EL (cell line): Measurements from ENCODE around the gene AUTS2.

Source experiments
- DNase-seq: peaks from one replicate; pipeline ENCODE4 v3.0.0-alpha.2; 2016

Gene AUTS2

DNA sequence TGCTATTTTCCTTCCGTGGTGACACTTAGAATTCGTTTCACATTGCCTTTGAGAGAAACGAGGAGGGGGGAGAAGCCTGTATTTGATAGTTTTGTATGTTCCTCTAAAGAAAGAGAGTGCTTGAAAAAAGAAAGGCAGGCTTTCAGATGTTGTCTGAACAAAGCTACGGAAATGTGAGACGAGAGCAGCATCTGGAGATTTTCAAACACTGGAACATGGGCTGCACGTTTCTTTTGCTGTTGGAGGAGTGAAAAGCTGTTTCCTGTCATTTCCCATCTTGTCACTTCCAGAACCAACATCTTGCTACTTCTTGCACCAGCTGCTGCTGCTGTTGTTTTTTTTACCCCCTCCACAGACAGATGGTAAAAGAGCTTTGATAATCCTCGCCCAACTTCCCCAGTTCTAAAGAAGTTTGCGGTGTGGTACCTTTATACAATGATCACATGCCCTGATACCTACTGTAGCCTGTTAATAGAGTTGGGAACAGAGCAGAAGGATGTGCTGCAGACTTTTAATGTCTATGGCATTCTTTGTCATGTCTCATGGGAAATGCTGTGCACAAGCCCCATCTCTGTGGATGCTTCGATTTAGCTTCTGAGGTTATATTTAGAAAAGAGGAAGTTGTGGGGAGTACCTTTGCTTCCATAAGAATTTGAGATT, 408.1 kb downstream of the AUTS2 start:
- DNase-seq = no peak

DNA sequence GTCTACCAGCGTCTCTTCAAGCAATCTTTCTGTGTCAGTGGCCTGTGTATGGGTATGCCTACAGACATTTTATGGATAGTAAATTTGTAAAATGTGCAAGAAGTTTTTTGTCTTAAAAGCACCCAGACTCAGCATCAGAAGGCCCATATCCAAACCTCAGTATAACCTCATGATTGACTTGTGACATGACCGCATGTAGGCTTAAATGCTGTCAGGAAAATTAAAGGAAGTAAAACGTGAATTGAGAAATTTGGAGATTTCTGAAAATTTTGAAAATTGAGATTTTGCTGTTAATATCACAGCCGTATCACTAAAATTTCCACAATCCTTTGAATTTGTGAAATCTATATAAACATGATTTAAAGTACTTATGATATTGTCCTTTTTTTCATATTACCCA, 410.2 kb downstream of the AUTS2 start:
- no peak for DNase-seq

DNA sequence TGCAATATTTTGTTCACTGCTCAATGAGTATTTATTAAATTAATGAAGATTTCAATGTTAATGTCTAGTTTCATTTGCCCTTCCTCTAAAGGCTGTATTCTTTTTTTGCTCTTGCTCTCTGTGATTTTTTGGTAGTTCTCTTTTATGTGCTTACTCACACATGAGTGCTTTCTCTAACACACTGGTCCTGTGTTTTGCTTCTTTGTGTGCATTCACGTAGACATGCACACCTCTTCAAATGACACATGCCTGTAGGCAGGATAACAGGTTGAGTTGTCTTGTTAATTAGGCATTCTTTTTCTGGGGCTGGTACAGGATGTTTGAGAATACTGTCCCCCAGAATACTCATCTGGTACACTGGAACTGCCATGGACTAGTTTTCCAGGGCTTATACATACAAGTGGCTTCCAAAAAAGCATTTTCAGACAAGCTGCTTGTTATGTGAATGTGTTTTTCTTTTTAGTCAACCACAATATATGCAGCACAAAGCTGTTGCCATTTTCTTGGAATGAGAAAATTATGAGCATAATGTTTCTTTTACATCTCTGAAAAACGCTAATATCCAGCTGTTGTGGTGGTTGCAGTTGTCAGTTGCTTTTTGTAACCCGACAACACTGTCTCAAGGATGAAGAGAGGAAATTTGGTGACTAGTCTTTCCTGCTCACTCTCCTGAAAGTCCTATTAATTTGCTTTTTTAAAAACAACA, 416.4 kb downstream of the AUTS2 start:
- no peak for DNase-seq

DNA sequence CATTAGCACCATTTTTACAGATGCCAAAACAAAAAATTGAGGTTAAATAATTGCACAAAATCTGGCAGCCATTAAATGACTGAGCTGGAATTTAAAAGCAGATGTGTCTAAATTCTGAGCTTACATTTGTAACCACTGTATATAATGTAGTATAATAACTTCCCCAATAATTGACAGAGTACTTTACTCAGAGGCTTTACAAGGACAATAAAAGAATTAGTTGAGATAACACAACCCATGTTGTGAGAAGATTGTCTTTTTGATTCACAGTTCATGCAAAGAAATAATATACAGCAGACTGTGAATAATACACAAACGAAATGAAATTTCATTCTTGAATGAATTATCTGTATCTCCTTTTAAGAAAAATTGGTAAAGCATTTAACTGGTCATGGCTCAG, 417.1 kb downstream of the AUTS2 start:
- no peak for DNase-seq

DNA sequence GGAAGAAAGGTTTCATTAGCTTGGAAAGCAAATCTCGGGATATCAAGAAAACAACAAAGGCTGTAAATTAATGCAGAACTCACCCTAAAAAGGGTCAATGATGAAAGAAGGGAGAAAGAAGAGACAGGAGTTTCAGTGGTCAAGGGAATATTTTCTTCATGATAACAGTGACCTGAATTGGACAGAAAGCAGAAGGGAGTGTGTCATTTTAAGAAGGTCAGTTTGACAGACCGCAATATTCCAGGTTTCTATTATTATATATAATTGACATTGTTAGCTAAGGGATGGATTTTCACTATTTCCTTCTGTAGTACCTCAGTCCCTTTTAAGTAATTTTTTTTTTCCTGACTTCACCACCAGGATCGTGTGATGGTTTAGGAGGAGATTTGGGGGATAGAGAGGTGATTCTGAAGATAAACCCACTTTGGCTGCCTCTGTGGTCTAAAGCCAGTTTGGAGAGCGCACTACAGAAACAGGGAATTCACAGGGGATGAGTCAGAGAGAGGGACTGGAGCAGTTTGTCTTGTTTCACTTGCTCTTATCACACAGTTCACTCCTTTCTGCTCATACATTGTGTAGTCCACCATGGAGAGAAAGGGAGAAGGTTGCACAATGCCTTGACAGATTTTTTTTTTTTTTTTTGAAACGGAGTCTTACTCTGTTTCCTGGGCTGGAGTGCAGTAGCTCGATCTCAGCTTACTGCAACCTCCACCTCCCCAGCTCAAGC, 417.9 kb downstream of the AUTS2 start:
- no peak for DNase-seq

DNA sequence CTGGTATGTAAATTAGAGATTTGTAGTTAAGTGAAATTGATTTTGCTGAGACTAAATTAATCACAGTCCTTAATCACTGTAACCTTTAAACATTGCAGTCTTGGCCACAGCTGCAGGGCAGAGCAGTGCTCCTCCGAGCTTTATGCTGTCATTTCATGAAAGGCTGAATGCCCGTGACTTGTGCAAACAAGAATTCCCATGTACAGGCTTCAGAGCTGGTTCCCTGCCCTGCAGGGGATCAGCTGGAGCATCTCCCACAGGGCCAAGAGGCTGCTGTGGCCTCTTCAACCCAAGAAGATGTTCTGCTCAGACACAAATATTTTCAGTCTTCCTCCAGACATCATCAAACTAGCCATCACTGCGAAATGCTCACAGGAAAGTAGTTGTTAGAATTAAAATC, 419.1 kb downstream of the AUTS2 start:
- no peak for DNase-seq

DNA sequence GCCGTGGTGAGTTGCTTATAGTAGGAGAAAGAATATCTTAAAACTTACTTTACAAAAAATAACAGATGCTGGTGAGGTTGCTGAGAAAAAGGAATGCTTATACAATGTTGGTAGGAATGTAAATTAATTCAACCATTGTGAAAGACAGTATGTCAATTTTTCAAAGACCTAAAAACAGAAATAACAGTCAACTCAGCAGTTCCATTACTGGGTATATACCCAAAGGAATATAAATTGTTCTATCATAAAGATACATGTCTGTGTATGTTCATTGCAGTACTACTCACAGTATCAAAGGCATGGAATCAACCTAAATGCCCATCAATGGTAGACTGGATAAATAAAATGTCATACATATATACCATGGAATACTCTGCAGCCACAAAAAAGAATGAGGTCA, 420.4 kb downstream of the AUTS2 start:
- no peak for DNase-seq

DNA sequence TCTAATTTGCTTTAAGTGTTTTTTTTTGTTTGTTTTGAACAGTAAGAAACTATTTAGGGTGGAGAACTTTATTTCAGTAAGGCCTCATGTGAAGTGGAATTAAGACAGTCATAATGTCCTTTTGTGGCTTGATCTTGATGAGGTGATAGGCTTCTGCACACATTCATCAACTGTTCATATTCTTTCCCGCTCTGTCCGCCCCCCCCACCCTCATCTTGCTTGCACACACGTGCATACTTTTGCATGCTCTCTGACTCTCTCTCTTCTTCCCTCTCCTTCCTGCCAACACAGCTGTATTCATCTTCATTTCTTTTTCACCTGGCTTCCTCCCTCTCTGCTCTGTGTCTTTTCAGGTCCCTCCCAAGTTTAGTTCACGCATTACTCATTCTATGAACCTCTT, 429.6 kb downstream of the AUTS2 start:
- DNase-seq = no peak

DNA sequence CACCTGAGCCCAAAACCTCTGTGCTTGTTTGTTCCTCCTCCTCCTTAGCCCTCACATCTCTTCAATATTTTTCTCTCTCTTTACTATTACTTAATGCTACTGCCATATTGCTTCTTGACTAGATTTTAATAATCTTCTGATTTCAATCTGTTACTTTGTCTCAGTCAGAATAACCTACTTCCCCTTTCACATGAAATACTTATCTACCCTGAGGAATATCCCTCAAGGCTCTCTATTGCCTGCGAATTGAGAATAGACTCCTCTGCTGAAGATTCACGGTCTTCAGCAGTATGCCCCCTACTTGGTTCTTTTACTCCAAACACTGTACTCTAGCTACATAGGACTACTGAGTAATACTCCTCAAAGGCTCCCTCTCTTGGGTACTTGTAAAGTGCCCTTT, 430.3 kb downstream of the AUTS2 start:
- no peak for DNase-seq

DNA sequence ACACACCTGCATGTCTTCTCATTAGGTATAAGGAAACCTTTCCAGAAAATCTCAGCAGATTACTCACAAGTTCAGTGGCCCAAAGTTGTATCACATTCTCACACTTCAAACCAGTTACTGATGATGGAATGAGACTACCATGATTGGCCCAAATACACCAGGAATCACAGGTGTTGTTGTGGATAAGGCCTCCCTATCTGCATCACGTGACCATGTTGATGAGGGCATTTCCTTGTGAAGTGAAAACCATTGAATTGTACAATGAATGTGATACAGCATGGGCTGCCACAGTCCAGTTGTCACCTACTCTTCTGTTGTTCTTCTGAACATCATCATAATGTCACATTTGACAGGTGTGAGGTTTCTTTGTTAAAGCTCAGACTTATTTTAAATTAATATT, 431.7 kb downstream of the AUTS2 start:
- no peak for DNase-seq

DNA sequence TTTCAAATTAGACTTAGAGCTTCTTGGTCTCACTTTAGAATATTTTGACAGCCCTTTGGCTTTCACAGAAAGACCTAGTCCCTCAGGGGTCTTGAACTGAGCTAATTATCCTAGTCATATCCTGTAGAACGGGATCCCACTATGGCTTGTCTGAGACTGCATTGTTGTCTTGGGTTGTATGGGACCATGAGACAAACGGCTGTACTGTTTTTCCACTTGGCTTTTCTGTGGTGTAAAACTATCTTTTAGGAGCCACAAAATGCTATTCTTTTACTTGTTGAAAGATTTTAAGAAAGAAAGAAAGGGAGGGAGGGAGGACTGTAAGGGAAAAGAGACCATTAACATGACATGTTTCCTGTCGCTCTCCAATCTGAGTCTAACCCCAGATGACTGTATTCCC, 432.5 kb downstream of the AUTS2 start:
- DNase-seq = no peak

DNA sequence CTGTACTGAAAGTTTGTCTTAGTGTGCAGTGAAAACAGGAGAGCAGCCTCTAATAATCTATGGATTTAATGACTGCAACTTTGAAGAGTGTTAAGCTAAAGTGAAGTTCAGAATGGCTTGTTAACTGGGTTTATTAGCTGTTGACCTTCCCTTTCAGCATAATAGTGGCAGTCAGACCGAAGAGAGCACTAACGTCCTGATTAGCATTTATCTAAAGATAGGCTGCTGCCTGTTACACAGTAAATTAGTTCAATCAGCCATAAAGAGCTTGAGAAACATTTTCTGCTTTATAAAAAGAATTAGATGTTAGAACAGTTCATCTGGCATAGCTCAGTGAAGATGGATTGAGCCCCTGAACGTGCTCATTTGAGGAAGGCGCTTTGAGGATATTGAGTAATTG, 433.0 kb downstream of the AUTS2 start:
- DNase-seq = no peak

DNA sequence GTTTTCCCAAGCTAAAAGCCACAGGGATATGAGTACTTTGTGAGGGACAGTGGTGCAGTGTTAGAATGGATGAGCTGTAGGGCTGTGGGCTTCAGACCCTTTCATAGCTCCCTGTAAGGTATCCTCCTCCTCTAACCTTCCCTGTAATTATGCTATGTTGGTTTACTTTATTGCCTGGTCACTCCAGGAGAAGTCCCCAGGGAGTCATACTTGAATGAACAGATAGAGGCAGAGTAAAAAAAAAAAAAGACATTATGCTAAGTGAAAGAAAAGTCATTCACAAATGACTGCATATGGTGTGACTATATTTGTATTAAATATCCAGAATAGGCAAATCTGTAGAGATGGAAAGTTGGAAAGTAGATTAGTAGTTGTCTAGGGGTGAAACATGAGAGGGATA, 434.4 kb downstream of the AUTS2 start:
- DNase-seq = no peak

DNA sequence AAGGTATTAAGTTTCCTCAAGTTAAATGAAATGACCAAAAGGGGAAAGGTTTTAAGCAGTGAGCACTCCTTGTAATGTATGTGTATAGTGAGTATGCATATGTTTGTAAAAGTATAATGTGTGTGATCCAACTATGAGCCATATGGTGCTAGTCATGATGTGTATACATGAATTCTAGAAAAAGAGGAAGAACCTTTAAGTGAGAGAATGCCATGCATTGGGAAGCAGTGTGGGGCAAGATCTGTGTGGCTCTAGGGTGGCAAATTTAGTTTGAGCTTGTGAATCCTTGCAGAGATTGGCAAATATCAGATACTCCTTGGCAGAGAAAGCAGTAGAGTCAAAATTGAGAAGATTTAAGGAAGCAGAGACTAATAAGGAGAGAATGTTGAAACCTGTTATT, 435.0 kb downstream of the AUTS2 start:
- no peak for DNase-seq

DNA sequence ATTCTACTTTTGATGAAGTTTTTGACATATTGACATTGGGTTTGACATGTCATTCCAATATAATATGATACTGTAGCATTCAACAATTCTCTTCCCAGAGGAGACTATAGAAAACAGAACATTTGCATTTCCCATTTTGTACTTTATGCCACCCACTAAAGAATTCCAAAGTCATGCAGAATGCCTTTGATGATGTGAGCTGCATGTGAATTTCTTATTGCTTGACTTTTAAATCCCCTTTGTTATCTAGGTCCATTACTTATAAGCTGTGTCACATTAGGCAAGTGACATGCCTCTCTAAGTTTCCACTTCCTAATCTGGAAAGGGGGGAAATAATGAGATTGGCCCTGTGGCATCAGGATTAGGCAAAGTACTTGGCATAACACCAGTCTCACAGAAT, 436.7 kb downstream of the AUTS2 start:
- no peak for DNase-seq

DNA sequence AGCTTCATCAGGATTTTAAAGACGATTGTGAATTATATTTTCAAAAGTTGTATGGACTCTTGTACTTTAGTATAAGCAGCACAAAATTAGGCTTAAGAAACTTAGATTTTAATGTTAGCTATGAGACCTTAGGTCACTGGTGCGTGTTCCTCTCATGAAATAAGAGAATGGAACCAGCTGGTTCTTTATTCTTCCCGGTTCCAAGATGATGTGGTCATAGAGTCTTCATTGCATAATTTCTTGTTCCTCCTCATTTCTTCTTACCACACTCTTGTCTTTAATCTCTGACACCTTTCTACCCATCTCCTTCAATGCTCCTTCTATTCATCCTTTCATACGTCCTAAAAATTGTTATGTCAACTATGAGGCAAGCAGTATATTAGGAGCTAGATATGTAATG, 437.2 kb downstream of the AUTS2 start:
- DNase-seq = no peak

DNA sequence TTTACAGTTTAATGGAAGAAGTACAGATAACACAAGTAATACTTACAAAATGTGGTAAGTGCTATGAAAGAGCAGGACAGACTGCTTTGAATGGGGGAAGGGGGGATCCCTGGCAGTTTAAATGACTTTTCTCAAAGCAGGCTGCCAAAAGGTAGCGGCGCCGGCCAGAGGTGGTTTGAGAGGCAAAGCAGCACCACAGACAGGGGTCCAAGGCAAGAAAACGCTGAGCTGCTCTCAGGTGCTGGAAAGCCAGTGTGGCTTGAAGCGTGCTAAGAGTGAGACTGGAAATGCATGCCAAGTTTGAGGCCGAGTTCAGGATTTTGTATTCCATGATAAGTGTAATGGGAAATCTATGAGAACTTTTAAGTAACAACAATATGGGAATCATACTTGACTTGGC, 437.7 kb downstream of the AUTS2 start:
- no peak for DNase-seq

DNA sequence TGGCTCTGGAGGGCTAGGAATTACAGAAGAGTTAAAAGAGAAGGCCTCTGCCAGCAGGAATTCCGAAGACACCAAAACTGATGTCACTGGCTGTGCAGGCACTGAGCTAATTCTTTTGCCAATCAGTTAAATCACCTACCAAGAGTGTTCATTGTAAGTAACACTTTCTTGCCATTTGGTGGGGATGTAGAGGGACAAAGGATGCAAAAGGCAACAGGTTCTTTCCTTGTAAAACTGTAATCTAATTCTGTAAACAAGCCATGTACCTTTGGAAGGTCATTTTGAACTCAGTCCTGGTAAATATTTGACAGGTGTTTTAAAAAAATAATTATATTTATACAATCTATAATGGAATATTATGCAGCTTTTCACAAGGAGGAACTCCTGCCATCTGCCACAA, 438.4 kb downstream of the AUTS2 start:
- no peak for DNase-seq

DNA sequence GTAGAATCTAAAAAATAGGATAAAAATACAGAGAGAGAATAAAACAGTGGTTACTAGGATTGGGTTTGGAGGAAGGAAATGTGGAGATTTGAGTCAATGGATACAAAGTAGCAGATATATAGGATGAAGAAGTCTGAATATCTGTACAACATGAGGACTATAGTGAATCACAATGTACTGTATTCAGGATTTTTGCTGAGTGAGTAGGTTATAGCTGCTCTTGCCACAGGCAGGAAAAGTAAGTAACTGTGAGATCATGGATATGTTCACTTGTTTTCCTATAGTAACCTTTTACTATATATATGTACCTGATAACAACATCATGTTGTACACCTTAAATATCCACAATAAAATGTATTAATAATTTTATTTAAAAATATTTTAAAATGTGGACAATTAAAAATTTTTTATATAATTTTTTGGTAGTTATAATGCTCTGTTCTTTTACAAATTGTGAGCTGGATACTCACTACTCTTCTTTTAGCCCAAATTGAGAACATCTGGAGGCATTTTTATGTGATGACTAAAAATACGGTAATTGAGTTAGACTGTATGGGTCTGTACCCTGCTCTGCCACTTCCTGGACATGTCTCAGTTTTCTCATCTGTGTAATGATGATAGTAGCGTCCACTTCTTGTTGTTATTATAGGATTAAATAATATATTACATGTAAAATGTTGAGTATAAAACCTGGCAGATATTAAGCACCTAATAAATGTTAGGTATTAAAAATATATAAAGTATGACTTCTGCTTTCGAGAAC, 439.1 kb downstream of the AUTS2 start:
- no peak for DNase-seq

DNA sequence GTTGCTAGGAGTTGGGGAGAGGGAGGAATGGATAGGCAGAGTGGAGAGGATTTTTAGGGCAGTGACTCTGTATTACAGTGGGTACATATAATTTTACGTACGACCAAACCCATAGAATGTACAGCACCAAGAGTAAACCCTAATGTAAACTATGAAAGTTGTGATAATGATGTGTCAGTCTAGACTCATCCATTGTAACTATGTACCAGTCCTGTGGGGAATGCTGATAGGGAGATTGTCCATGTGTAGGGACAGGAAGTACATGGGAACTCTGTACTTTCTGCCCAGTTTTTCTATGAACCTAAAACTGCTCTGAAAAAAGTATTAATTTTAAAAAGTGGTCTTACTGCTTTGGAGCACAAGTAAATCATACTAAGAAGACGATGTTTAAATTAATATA, 441.8 kb downstream of the AUTS2 start:
- no peak for DNase-seq

DNA sequence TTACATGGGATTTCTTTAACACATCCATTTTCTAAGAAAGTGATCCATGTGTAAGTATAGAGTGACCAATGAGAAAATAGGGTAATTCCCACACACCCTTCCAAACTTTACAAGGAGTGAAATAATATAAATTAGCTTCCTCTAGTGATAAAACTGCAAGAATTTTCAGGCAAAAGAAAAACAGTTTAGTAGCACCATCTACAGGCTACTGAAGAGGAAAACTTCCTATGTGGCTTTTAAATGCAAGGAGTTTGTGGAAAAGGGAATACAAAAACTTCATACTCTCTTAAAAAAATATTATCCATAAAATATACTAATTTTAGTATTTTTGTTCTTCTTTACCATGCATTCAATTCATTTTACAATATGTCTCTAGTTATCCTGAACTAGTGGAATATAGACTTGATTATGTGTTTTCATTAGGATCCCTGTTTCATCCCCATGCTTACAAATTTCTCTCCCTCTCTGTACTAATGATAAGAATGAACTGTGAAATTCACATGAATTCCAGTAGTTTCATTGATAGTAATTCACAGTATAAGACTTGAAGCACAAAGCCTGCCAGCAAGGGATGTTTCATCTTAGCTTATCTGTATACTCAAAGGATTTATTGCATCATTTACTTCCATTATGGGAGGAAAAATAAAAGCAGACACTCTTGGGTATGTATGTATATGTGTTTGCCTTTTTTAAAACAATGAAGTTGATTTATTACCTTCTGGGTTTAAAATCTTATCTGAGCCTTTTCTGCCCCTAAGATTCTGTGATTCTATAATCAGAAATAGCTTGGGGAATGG, 442.9 kb downstream of the AUTS2 start:
- DNase-seq = no peak

DNA sequence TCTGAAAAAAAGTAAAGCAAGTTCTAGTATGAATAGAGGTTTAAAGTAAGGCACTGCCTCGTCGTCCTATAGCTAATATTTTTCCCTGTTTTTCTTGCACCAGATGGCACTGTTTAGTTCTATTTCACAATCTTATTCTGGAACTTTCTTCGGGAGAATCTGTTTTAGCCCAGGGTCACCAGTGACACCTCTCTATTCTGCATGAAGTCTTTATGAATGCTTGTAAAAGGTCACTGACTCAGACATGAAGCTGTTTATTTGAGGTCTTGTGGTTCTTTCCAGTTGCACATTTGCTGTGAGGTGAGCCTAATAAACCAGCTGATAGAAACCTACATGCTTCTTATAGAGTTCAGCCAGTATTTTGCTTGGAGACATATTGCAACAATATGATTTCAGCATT, 444.3 kb downstream of the AUTS2 start:
- no peak for DNase-seq

DNA sequence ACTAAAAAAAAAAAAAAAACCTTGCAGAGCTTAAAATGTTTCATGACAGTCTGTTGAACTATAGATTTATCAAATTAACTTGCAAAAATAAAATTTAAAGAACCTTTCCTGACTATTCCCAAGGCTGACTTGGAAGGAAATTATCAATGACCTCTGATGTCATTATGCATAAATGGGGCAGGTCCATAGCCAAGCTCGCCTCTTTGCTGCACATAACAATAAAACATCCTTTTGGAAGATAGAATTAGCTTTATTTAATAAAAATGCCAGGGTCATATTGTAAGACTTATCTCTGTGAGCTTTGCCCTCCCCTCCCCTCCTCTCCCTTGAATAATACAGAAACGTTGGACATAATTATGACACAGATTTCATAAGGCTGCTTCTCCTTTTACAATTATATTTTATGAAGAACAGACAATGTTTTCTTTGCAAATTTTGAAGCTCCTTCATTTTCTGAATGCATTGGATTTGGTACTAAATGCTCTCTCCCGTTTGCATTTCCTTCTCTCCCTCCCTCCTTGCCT, 444.8 kb downstream of the AUTS2 start:
- DNase-seq = no peak
